HepG2 (cell line): ENCODE results near the gene TPTE. TPM values are rescaled to one million over a fixed set of nuclear protein-coding genes. Genes with fewer than 3 reads are reported as not detected.
"Not testable (repeated sequence)": the region's sequence is repeated elsewhere in the genome, so short reads cannot be mapped to it uniquely, and the experiment has no call there.

Experiments
- ATAC-seq: fragments of 200-7000 bp; cut with Tn5 transposase; 3 replicates; pipeline ENCODE4 v1.9.1; 2020; ENCODE audit warnings: mild to moderate bottlenecking, moderate library complexity
- BruUV-seq: library from RNA; stranded (reverse); fragments of 400-500 nt; replicated peaks from 2 replicates; lab custom pipeline; 2021; lab: Mats Ljungman, UMichigan
- CTCF ChIA-PET: fragments of 300-600 bp; formaldehyde crosslinking; extraction: SDS; loops from one replicate; lab custom pipeline; 2021; ENCODE audit warnings: low total read pairs, inconsistent platforms, low intra/inter-chr PET ratio; lab: Yijun Ruan, JAX
- POLR2A ChIA-PET: fragments of 350-600 bp; sonication (Branson Sonifier 250); formaldehyde crosslinking; loops from one replicate; lab custom pipeline; 2020; ENCODE audit warnings: antibody characterized with exemption, inconsistent platforms; lab: Yijun Ruan, JAX
- DNase-seq: peaks from one replicate; pipeline ENCODE4 v3.0.0-alpha.2; 2015; ENCODE audit warnings: low spot score
- FAIRE-seq: peaks from 3 replicates; lab custom pipeline; 2011; peaks lifted over from hg19 to GRCh38; lab: Jason Lieb, UNC
- H2AFZ ChIP-seq: one replicate; pipeline ENCODE4 v1.6.1; 2011; ENCODE audit warnings: low read length, inconsistent platforms
- H3K27ac ChIP-seq: fragments of 300-600 bp; 3 replicates; pipeline ENCODE4 v1.8.0; 2011; ENCODE audit warnings: mixed run types, mild to moderate bottlenecking, mixed read lengths, low read length, inconsistent platforms; ENCODE audit not compliant: insufficient read depth; ENCODE audit errors: extremely low read length
- H3K27me3 ChIP-seq, 2 experiments: fragments of 200-600 bp in 1 of 2; 2 replicates in 1 of 2; 3 replicates in 1 of 2; pipeline versions ENCODE4 v1.6.0 to v1.8.0; 2011; ENCODE audit warnings: low read length in 2 of 2, mild to moderate bottlenecking in 2 of 2, moderate library complexity in 2 of 2, inconsistent platforms in 1 of 2; ENCODE audit not compliant: insufficient read depth in 2 of 2, control insufficient read depth in 1 of 2
- H3K36me3 ChIP-seq, 2 experiments: fragments of 200-600 bp in 1 of 2; replicated peaks in 1 of 2; 2 replicates in 1 of 2; 3 replicates in 1 of 2; pipeline versions ENCODE4 v1.5.1 to v1.8.0; 2011; ENCODE audit warnings: low read length in 2 of 2, inconsistent platforms in 1 of 2; ENCODE audit not compliant: insufficient read depth in 2 of 2, control insufficient read depth in 1 of 2
- H3K4me1 ChIP-seq: 2 replicates; pipeline ENCODE4 v1.5.1; 2012; ENCODE audit warnings: low read length, inconsistent platforms; ENCODE audit not compliant: insufficient read depth
- H3K4me2 ChIP-seq: 2 replicates; pipeline ENCODE4 v1.6.0; 2011; ENCODE audit warnings: low read depth, low read length, inconsistent platforms
- H3K4me3 ChIP-seq, 3 experiments: fragments of 200-600 bp in 1 of 3; sonication (generic), shearing (Covaris generic) in 1 of 3; replicated peaks in 1 of 3; 2 replicates each; pipeline ENCODE4 v1.5.1; 2011 to 2016; ENCODE audit warnings: low read length in 3 of 3, inconsistent platforms in 2 of 3, low read depth in 2 of 3, mild to moderate bottlenecking in 2 of 3, control low read depth in 1 of 3, mixed read lengths in 1 of 3; ENCODE audit not compliant: insufficient read depth in 1 of 3
- H3K79me2 ChIP-seq: one replicate; pipeline ENCODE4 v1.6.1; 2011; ENCODE audit warnings: low read length, inconsistent platforms; ENCODE audit not compliant: insufficient read depth
- H3K9ac ChIP-seq: 2 replicates; pipeline ENCODE4 v1.6.0; 2011; ENCODE audit warnings: mild to moderate bottlenecking, low read depth, low read length, inconsistent platforms; ENCODE audit not compliant: insufficient read depth
- H3K9me3 ChIP-seq: 2 replicates; pipeline ENCODE4 v1.5.1; 2012; ENCODE audit warnings: mild to moderate bottlenecking, low read length
- H4K20me1 ChIP-seq: 2 replicates; pipeline ENCODE4 v1.6.0; 2011; ENCODE audit warnings: inconsistent platforms, mild to moderate bottlenecking, low read length, moderate library complexity; ENCODE audit not compliant: insufficient read depth
- ATF7 ChIP-seq, 2 experiments: fragments of 450-650 bp in 1 of 2; sonication (generic) in 1 of 2; formaldehyde crosslinking in 1 of 2; IDR thresholded peaks; 2 replicates each; pipeline versions ENCODE4 v1.4.0 to v1.6.1; 2016 to 2020; ENCODE audit warnings: antibody characterized with exemption in 1 of 2, mild to moderate bottlenecking in 1 of 2, missing genetic modification reagents in 1 of 2
- CBX2 ChIP-seq, 2 experiments: fragments of 200-600 bp in 1 of 2; sonication (generic); formaldehyde crosslinking in 1 of 2; IDR thresholded peaks; 2 replicates each; pipeline versions ENCODE4 v1.7.0 to v1.8.1; 2018 to 2022; ENCODE audit warnings: low read depth in 2 of 2, low read length in 1 of 2, mild to moderate bottlenecking in 1 of 2, missing genetic modification reagents in 1 of 2
- PLSCR1 ChIP-seq: sonication (generic); formaldehyde crosslinking; IDR thresholded peaks from 2 replicates; pipeline ENCODE4 v1.5.0; 2020; ENCODE audit warnings: missing genetic modification reagents, mild to moderate bottlenecking, borderline replicate concordance
- ZSCAN30 ChIP-seq: sonication (generic); formaldehyde crosslinking; IDR thresholded peaks from 2 replicates; pipeline ENCODE4 v1.5.0; 2020; ENCODE audit warnings: mild to moderate bottlenecking, missing genetic modification reagents
- WGBS: methylation state at CpG from one replicate; pipeline ENCODE4 v1.1.6; 2017; ENCODE audit warnings: low lambda C conversion rate; 5-methylcytosine and 5-hydroxymethylcytosine counted together
- in situ Hi-C: cut with HindIII; loops from 2 replicates; pipeline ENCODE4 v1.10.0; 2017; ENCODE audit warnings: low pct_unique_long_range_greater_than_20kb; ENCODE audit not compliant: extremely low pct_ligation_motif_present
- intact Hi-C: fragments of 100-400 bp; cut with micrococcal nuclease; formaldehyde crosslinking; loops from one replicate; pipeline ENCODE4 v1.10.0; 2022; ENCODE audit not compliant: unreplicated experiment
- polyA plus RNA-seq, 8 experiments: library from polyadenylated mRNA; depleted of rRNA in 3 of 8; stranded (reverse) in 7 of 8; unstranded in 1 of 8; fragments of >200 nt; fragmentation: Illumina TruSeq in 4 of 8; extraction: Trizol in 4 of 8; gene quantifications; 2 replicates each; pipeline versions ENCODE4 v1.2.1 to v1.2.3, GENCODE V29; 2011 to 2016; ENCODE audit warnings: low read depth in 4 of 8, missing spikeins in 1 of 8, mixed read lengths in 1 of 8; ENCODE audit not compliant: insufficient read depth in 1 of 8
- total RNA-seq, 5 experiments: library from RNA; depleted of rRNA; stranded (reverse); fragments of >200 nt; fragmentation: Illumina TruSeq; extraction: Trizol; gene quantifications; 2 replicates each; pipeline ENCODE4 v1.2.3, GENCODE V29; 2016; ENCODE audit warnings: low read depth in 1 of 5
- TF ChIP-seq, protein P1 (sequence below): sonication (generic); formaldehyde crosslinking; IDR thresholded peaks from 2 replicates; pipeline ENCODE4 v1.8.0; 2022; ENCODE audit warnings: missing genetic modification reagents, mild to moderate bottlenecking, moderate library complexity, borderline replicate concordance

Gene TPTE
- total and polyA plus RNA-seq, 2 of the 13 experiments (the other 11 are each of a cell fraction or from before 2014, with no cell fraction given) = not detected

- WGBS = 62% methylated on average over 47 of the region's 47 CpGs
- ATAC-seq (no peak), DNase-seq (no peak), FAIRE-seq (no peak)
- Histone ChIP-seq H3K9me3 (peaks cover 93% of the 10 kb centered on the region), H3K4me3 (no peak overlapping the region), H3K4me1 (no peaks in the 10 kb centered on the region), H3K36me3 (no peaks in the 10 kb centered on the region), H3K9ac (no peak overlapping the region), H3K27me3 (no peaks in the 10 kb centered on the region), H3K4me2 (no peak overlapping the region), H4K20me1 (no peaks in the 10 kb centered on the region), H2AFZ (no peak overlapping the region), H3K79me2 (no peaks in the 10 kb centered on the region), H3K27ac (no peak overlapping the region)
- in situ Hi-C loops = no loop called here
- BruUV-seq = no TSS peak
- ChIA-PET CTCF (no interaction called here), POLR2A (no interaction called here)
- intact Hi-C loops = no loop called here
- TF ChIP-seq, protein P1, sequence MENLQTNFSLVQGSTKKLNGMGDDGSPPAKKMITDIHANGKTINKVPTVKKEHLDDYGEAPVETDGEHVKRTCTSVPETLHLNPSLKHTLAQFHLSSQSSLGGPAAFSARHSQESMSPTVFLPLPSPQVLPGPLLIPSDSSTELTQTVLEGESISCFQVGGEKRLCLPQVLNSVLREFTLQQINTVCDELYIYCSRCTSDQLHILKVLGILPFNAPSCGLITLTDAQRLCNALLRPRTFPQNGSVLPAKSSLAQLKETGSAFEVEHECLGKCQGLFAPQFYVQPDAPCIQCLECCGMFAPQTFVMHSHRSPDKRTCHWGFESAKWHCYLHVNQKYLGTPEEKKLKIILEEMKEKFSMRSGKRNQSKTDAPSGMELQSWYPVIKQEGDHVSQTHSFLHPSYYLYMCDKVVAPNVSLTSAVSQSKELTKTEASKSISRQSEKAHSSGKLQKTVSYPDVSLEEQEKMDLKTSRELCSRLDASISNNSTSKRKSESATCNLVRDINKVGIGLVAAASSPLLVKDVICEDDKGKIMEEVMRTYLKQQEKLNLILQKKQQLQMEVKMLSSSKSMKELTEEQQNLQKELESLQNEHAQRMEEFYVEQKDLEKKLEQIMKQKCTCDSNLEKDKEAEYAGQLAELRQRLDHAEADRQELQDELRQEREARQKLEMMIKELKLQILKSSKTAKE (CRISPR knock-in tag) = no peak
- TF ChIP-seq PLSCR1 (CRISPR knock-in tag) (no peak), ATF7 (IDR thresholded peaks at IDR 0.05) (no peak), ATF7 (CRISPR knock-in tag; IDR thresholded peaks at IDR 0.05) (no peak), CBX2 (IDR thresholded peaks at IDR 0.05; ENCODE audit: low read depth, low read length) (no peak), CBX2 (CRISPR knock-in tag; IDR thresholded peaks at IDR 0.05; ENCODE audit: low read depth) (no peak), ZSCAN30 (CRISPR knock-in tag) (no peak)
Measured at GRCh38 chr21:10627316-10627863, 106.0 kb downstream of the TPTE start.

GRCh38 chr21:10629239-10629638 lies 107.9 kb downstream of the TPTE start:
- H3K9ac ChIP-seq, in situ Hi-C loops, H3K36me3 ChIP-seq, ATAC-seq, BruUV-seq, H3K4me1 ChIP-seq, H3K4me2 ChIP-seq, H2AFZ ChIP-seq, CTCF ChIA-PET, H3K4me3 ChIP-seq, DNase-seq, intact Hi-C loops, H3K27ac ChIP-seq, H3K27me3 ChIP-seq, H4K20me1 ChIP-seq, FAIRE-seq, POLR2A ChIA-PET, H3K79me2 ChIP-seq: not testable (repeated sequence)
- H3K9me3 ChIP-seq = peaks cover 89% of the 10 kb centered on the region
- 3% methylated on average over 3 of the region's 3 CpGs for WGBS

GRCh38 chr21:10630829-10631228 lies 109.4 kb downstream of the TPTE start:
- H3K27me3 ChIP-seq, H3K4me1 ChIP-seq, H3K36me3 ChIP-seq, CTCF ChIA-PET, DNase-seq, BruUV-seq, FAIRE-seq, H3K4me3 ChIP-seq, H3K9ac ChIP-seq, H2AFZ ChIP-seq, POLR2A ChIA-PET, H3K79me2 ChIP-seq, H4K20me1 ChIP-seq, ATAC-seq, intact Hi-C loops, H3K4me2 ChIP-seq, H3K27ac ChIP-seq, in situ Hi-C loops: not testable (repeated sequence)
- peaks cover 88% of the 10 kb centered on the region for H3K9me3 ChIP-seq
- WGBS = 18% methylated on average over 6 of the region's 6 CpGs
